ENCODE measurements around the gene CTCF.

The CTCF gene

GRCh38 chr16:67606632-67607031, 44.3 kb downstream of the CTCF start:
- no peak for DNase-seq

GRCh38 chr16:67608364-67608763, 46.0 kb downstream of the CTCF start:
- DNase-seq, result no peak

- DNase-seq, result no peak
These were observed 51.5 kb downstream of the CTCF start for GRCh38 chr16:67613808-67614207.

GRCh38 chr16:67628216-67628615, 65.9 kb downstream of the CTCF start:
- DNase-seq, result no peak

GRCh38 chr16:67632415-67633172, 70.3 kb downstream of the CTCF start:
- DNase-seq, result no peak

- no peak for DNase-seq
These were observed 74.4 kb downstream of the CTCF start for GRCh38 chr16:67636713-67637112.

GRCh38 chr16:67637625-67638024, 75.3 kb downstream of the CTCF start:
- no peak for DNase-seq

GRCh38 chr16:67641779-67642708, 79.7 kb downstream of the CTCF start:
- DNase-seq, result no peak

- no peak for DNase-seq
These were observed 81.7 kb downstream of the CTCF start for GRCh38 chr16:67644038-67644437.

GRCh38 chr16:67645397-67646121, 83.2 kb downstream of the CTCF start:
- no peak for DNase-seq

- DNase-seq, result no peak
These were observed 84.9 kb downstream of the CTCF start for GRCh38 chr16:67647111-67647651.

GRCh38 chr16:67647681-67648080, 85.4 kb downstream of the CTCF start:
- no peak for DNase-seq

- DNase-seq, result no peak
These were observed 85.9 kb downstream of the CTCF start for GRCh38 chr16:67648088-67648763.

GRCh38 chr16:67648764-67649407, 86.6 kb downstream of the CTCF start:
- no peak for DNase-seq

GRCh38 chr16:67649494-67649931, 87.2 kb downstream of the CTCF start:
- no peak for DNase-seq

GRCh38 chr16:67650023-67650422, 87.7 kb downstream of the CTCF start:
- no peak for DNase-seq

GRCh38 chr16:67651039-67651438, 88.7 kb downstream of the CTCF start:
- no peak for DNase-seq

GRCh38 chr16:67651847-67652246, 89.5 kb downstream of the CTCF start:
- no peak for DNase-seq

GRCh38 chr16:67652578-67653127, 90.3 kb downstream of the CTCF start:
- DNase-seq, result peak; percentile 26

- no peak for DNase-seq
These were observed 90.9 kb downstream of the CTCF start for GRCh38 chr16:67653128-67653788.

All from NCI-H2171 treated with DMSO at 0.1 percent for 48 hours (cell line).